T-helper 1 cell treated with Interleukin-12 subunit alpha and Interleukin-12 subunit beta and Interleukin-4 antibody, amounts not matched to agents 30 μg/mL and 1 μg/mL, for 36 hours (primary cell): ENCODE results near the gene CCT8L2.
"Not testable (repeated sequence)": the region's sequence is repeated elsewhere in the genome, so short reads cannot be mapped to it uniquely, and the experiment has no call there.

Experiments used
- H3K27ac Mint-ChIP-seq: one replicate; pipeline ENCODE4 v1.8.0; 2021; ENCODE audit warnings: mild to moderate bottlenecking, mixed read lengths
- H3K27me3 Mint-ChIP-seq: one replicate; pipeline ENCODE4 v1.8.0; 2021; ENCODE audit warnings: low read depth, mixed read lengths
- H3K36me3 Mint-ChIP-seq: one replicate; pipeline ENCODE4 v1.8.0; 2021; ENCODE audit warnings: low read depth, mixed read lengths
- H3K4me1 Mint-ChIP-seq: one replicate; pipeline ENCODE4 v1.8.0; 2021; ENCODE audit warnings: low read depth, mixed read lengths
- H3K4me3 Mint-ChIP-seq: one replicate; pipeline ENCODE4 v1.8.0; 2021; ENCODE audit warnings: mild to moderate bottlenecking, moderate library complexity, mixed read lengths
- H3K9me3 Mint-ChIP-seq: one replicate; pipeline ENCODE4 v1.8.0; 2021; ENCODE audit warnings: mixed read lengths

The CCT8L2 gene, protein sequence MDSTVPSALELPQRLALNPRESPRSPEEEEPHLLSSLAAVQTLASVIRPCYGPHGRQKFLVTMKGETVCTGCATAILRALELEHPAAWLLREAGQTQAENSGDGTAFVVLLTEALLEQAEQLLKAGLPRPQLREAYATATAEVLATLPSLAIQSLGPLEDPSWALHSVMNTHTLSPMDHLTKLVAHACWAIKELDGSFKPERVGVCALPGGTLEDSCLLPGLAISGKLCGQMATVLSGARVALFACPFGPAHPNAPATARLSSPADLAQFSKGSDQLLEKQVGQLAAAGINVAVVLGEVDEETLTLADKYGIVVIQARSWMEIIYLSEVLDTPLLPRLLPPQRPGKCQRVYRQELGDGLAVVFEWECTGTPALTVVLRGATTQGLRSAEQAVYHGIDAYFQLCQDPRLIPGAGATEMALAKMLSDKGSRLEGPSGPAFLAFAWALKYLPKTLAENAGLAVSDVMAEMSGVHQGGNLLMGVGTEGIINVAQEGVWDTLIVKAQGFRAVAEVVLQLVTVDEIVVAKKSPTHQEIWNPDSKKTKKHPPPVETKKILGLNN

DNA sequence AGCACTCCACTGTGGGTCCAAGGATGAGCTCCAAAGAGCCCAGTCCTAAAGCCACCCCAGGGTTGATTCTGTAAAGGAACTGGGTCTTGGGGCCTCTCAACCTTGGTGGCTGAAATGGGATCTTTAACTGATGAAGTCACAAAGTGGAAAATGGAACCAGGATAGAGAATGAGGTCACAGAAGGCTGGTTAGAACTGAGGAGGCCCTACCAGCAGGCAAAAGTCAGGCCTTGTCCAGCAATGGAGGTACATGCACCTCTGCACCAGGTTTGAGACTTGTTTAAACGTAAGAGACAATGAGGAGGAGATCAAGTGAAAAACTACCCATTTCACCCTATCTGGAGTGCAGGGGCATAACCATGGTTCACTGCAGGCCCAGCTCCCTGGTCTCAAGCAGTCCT, at the start of gene CCT8L2:
Gene CCT8L2 (minus strand): TSS at position 101 of the 400 bp plus-strand sequence. CDS start 260 bp downstream, outside the sequence.
- not testable (repeated sequence) for H3K4me3 Mint-ChIP-seq, H3K9me3 Mint-ChIP-seq, H3K27ac Mint-ChIP-seq, H3K4me1 Mint-ChIP-seq, H3K36me3 Mint-ChIP-seq, H3K27me3 Mint-ChIP-seq

GRCh38 chr22:16635442-16635841, 42.8 kb upstream of the CCT8L2 start:
- H3K27me3 Mint-ChIP-seq, H3K4me3 Mint-ChIP-seq, H3K36me3 Mint-ChIP-seq, H3K9me3 Mint-ChIP-seq, H3K27ac Mint-ChIP-seq, H3K4me1 Mint-ChIP-seq: not testable (repeated sequence)

DNA sequence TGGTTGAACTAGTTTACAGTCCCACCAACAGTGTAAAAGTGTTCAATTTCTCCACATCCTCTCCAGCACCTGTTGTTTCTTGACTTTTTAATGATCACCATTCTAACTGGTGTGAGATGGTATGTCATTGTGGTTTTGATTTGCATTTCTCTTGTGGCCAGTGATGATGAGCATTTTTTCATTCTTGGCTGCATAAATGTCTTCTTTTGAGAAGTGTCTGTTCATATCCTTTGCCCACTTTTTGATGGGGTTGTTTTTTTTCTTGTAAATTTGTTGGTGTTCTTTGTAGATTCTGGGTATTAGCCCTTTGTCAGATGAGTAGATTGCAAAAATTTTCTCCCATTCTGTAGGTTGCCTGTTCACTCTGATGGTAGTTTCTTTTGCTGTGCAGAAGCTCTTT, 41.5 kb upstream of the CCT8L2 start:
- not testable (repeated sequence) for H3K9me3 Mint-ChIP-seq, H3K4me1 Mint-ChIP-seq, H3K4me3 Mint-ChIP-seq, H3K27ac Mint-ChIP-seq, H3K27me3 Mint-ChIP-seq, H3K36me3 Mint-ChIP-seq

DNA sequence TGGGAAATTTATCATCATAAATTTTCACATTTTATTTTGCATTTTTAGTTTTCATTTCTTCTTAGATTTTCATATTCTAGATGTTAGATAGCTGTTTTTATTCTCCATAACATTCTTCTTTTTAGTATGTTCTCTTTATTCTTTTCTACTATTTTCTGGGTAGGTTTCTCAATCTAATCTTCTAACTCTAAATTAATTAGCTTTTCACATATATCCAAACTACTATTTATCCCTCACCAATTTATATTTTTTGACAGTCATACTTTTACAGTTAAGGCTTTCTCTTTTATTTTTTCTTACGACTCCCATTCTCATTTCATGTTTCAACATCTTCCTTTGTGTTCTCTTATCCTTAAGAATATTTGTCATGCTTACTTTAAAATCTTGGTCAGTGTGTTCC, 35.9 kb upstream of the CCT8L2 start:
- not testable (repeated sequence) for H3K4me3 Mint-ChIP-seq, H3K9me3 Mint-ChIP-seq, H3K27me3 Mint-ChIP-seq, H3K27ac Mint-ChIP-seq, H3K4me1 Mint-ChIP-seq, H3K36me3 Mint-ChIP-seq

DNA sequence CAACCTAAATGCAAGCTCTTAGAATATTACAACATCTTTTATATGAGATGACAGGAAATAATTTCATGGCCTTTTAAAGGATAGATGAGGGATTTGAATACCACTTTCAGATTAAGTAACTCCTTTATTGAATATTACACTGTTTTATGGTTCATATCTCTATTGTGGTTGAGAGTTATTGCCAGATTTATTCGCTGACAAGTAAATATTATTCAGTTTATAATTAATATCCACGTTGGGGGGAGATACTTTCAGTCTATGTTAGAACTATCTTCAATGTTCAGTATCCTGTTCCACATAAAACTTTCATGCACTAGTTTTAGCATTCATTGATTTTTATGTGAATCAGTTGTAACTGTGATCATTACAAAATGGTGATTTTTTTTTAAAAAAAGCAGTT, 32.4 kb upstream of the CCT8L2 start:
- not testable (repeated sequence) for H3K4me3 Mint-ChIP-seq, H3K27ac Mint-ChIP-seq, H3K27me3 Mint-ChIP-seq, H3K4me1 Mint-ChIP-seq, H3K36me3 Mint-ChIP-seq, H3K9me3 Mint-ChIP-seq

DNA sequence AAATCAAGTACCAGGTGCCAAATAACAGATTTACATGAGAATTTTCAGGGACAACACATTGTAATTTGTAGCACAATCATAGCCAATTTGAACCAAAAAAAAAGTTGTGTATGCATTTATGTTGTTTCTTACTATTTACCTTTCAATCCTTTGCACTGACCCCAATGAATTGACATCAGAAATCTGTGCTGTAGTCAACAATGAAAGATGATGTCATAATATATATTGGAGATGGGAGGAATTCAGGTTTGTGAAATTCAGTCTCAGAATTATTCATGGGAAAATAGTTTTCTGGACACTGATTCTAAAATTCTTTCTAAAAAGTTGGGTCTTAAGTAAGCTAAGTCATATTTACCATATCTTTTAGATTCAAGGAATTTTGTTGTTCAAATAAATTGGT, 31.0 kb upstream of the CCT8L2 start:
- H3K9me3 Mint-ChIP-seq, H3K27ac Mint-ChIP-seq, H3K4me1 Mint-ChIP-seq, H3K36me3 Mint-ChIP-seq, H3K27me3 Mint-ChIP-seq, H3K4me3 Mint-ChIP-seq: not testable (repeated sequence)

- H3K9me3 Mint-ChIP-seq, H3K27me3 Mint-ChIP-seq, H3K36me3 Mint-ChIP-seq, H3K4me3 Mint-ChIP-seq, H3K27ac Mint-ChIP-seq, H3K4me1 Mint-ChIP-seq: not testable (repeated sequence)
Measured at GRCh38 chr22:16617516-16617915, 24.9 kb upstream of the CCT8L2 start.

GRCh38 chr22:16616390-16616938, 23.9 kb upstream of the CCT8L2 start:
- not testable (repeated sequence) for H3K4me1 Mint-ChIP-seq, H3K27ac Mint-ChIP-seq, H3K9me3 Mint-ChIP-seq, H3K27me3 Mint-ChIP-seq, H3K36me3 Mint-ChIP-seq, H3K4me3 Mint-ChIP-seq

GRCh38 chr22:16615606-16616245, 23.1 kb upstream of the CCT8L2 start:
- peaks cover 17% of the 10 kb centered on the region for H3K27me3 Mint-ChIP-seq
- H3K27ac Mint-ChIP-seq, H3K4me1 Mint-ChIP-seq, H3K36me3 Mint-ChIP-seq, H3K9me3 Mint-ChIP-seq, H3K4me3 Mint-ChIP-seq: not testable (repeated sequence)

- Mint-ChIP-seq H3K36me3 (no peaks in the 10 kb centered on the region), H3K9me3 (no peaks in the 10 kb centered on the region), H3K27me3 (peaks cover 24% of the 10 kb centered on the region), H3K4me1 (no peaks in the 10 kb centered on the region), H3K27ac (no peak overlapping the region), H3K4me3 (no peak overlapping the region)
Measured at GRCh38 chr22:16609548-16610261, 17.1 kb upstream of the CCT8L2 start.

DNA sequence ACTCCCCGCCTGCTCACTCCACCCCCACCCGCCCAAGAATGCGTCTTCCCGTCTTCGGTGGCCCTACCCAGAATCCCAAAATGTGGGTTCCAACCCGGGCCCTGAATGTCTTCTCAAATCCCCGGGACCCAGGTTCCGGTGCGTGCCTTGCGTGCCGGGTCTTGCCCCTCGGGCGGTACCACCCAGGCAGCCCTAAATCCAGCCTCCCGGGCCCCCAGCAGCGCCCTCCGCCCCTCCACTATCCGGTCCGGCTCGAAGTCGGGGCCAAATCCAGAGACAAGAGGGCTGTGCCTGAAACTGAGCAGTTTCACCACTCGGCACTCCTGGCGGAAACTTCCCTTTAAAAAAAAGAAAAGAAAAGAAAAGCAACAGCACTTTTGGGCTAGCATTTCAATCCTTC, 16.3 kb upstream of the CCT8L2 start:
- Mint-ChIP-seq H3K4me3 (no peak overlapping the region), H3K4me1 (no peaks in the 10 kb centered on the region), H3K9me3 (no peaks in the 10 kb centered on the region), H3K27ac (no peak overlapping the region), H3K36me3 (no peaks in the 10 kb centered on the region), H3K27me3 (peaks cover 32% of the 10 kb centered on the region)

- H3K27ac Mint-ChIP-seq, H3K36me3 Mint-ChIP-seq, H3K9me3 Mint-ChIP-seq, H3K4me1 Mint-ChIP-seq, H3K4me3 Mint-ChIP-seq: not testable (repeated sequence)
- peaks cover 39% of the 10 kb centered on the region for H3K27me3 Mint-ChIP-seq
Measured at GRCh38 chr22:16604257-16604998, 11.8 kb upstream of the CCT8L2 start.

DNA sequence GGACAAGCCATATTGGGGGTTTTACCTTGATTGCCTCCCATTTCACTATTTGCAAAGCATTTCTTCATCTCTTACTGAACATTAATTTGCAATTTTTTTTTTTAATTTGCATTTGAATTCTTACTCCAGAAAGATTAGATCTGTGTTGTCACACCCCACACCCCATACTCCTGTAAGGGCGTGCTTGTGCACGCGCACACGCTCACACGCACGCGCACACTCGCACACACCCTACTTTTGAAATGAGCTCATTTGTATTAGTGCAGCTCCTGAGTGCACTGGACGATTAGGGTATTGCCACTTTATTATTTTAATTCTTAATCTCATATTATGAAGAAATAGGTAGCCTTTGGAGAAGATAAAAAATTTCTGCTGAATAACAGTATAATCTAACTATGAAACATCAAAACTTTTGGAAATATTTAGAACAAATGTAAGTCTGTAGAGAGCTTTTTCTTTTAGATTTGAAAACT, 11.2 kb upstream of the CCT8L2 start:
- H3K36me3 Mint-ChIP-seq, H3K4me3 Mint-ChIP-seq, H3K4me1 Mint-ChIP-seq, H3K9me3 Mint-ChIP-seq, H3K27ac Mint-ChIP-seq: not testable (repeated sequence)
- peaks cover 42% of the 10 kb centered on the region for H3K27me3 Mint-ChIP-seq

DNA sequence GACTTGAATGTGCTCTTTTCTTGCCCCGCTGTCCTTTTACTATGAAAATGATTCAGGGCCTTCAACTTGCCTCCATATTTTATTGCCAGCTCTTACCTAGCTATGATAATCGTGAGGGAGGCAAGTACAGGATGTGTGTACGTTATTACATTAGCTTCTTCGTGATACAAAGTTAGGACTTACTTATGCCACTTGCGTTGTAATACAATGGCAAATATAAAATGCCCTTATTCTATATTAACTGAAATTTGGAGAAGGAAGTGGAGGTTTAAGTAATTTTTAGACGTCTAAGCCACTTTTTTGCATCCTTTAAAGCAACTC, 10.8 kb upstream of the CCT8L2 start:
- no peak overlapping the region for H3K4me3 Mint-ChIP-seq
- no peak overlapping the region for H3K27ac Mint-ChIP-seq
- H3K4me1 Mint-ChIP-seq = no peaks in the 10 kb centered on the region
- H3K36me3 Mint-ChIP-seq = peaks cover 2% of the 10 kb centered on the region
- H3K9me3 Mint-ChIP-seq = no peaks in the 10 kb centered on the region
- H3K27me3 Mint-ChIP-seq = peaks cover 42% of the 10 kb centered on the region
